Naive thymus-derived CD4-positive, alpha-beta T cell (primary cell): ENCODE data around the gene SPECC1. TPM values are rescaled to one million over a fixed set of nuclear protein-coding genes. Genes with fewer than 3 reads are reported as not detected.

Experiments used
- ATAC-seq: fragments of 150-1000 bp; cut with Tn5 transposase; 2 replicates; pipeline ENCODE4 v1.10.0; 2021; ENCODE audit warnings: mild to moderate bottlenecking, moderate library complexity
- CTCF ChIA-PET: fragments of 350-600 bp; sonication (Branson Sonifier 250); formaldehyde crosslinking; loops from one replicate; lab custom pipeline; 2021; ENCODE audit warnings: antibody characterized with exemption; lab: Charles Lee
- POLR2A ChIA-PET: fragments of 350-600 bp; sonication (Branson Sonifier 250); formaldehyde crosslinking; loops from one replicate; lab custom pipeline; 2021; ENCODE audit warnings: antibody characterized with exemption, inconsistent platforms; lab: Charles Lee
- DNase-seq, 9 donors: peaks; one replicate each; pipeline versions ENCODE4 v3.0.0 to v3.0.0-alpha.2; 2020 to 2022; ENCODE audit warnings: mixed read lengths in 1 of 9
- H3K27ac ChIP-seq: one replicate; pipeline ENCODE4 v1.7.0; 2013; ENCODE audit warnings: mild to moderate bottlenecking, low read depth, low read length, moderate library complexity
- H3K27me3 ChIP-seq, 2 donors: one replicate each; pipeline ENCODE4 v1.7.0; 2013; ENCODE audit warnings: low read length in 2 of 2, mild to moderate bottlenecking in 2 of 2, moderate library complexity in 2 of 2; ENCODE audit not compliant: control insufficient read depth in 2 of 2, insufficient read depth in 2 of 2
- H3K36me3 ChIP-seq, 3 experiments: 1 replicate in 2 of 3; 2 replicates in 1 of 3; pipeline ENCODE4 v1.7.0; 2013; ENCODE audit warnings: low read length in 3 of 3, mild to moderate bottlenecking in 3 of 3, moderate library complexity in 1 of 3; ENCODE audit not compliant: insufficient read depth in 3 of 3, control insufficient read depth in 2 of 3
- H3K4me1 ChIP-seq, 2 donors: one replicate each; pipeline ENCODE4 v1.7.0; 2013; ENCODE audit warnings: low read length in 2 of 2, mild to moderate bottlenecking in 2 of 2, moderate library complexity in 1 of 2; ENCODE audit not compliant: control insufficient read depth in 2 of 2, insufficient read depth in 2 of 2
- H3K4me3 ChIP-seq: 2 replicates; pipeline ENCODE4 v1.7.0; 2013; ENCODE audit warnings: mild to moderate bottlenecking, low read length
- H3K9me3 ChIP-seq, 3 experiments: 1 replicate in 2 of 3; 2 replicates in 1 of 3; pipeline ENCODE4 v1.7.0; 2013; ENCODE audit warnings: low read length in 3 of 3; ENCODE audit not compliant: control insufficient read depth in 2 of 3
- H3K27ac Mint-ChIP-seq, 9 donors: one replicate each; pipeline ENCODE4 v1.8.0; 2020 to 2022; ENCODE audit warnings: mixed read lengths in 9 of 9, mild to moderate bottlenecking in 8 of 9, moderate library complexity in 5 of 9, inconsistent platforms in 2 of 9
- H3K27me3 Mint-ChIP-seq, 5 donors: one replicate each; pipeline ENCODE4 v1.8.0; 2021 to 2022; ENCODE audit warnings: mixed read lengths in 5 of 5, mild to moderate bottlenecking in 1 of 5
- H3K36me3 Mint-ChIP-seq, 5 donors: one replicate each; pipeline ENCODE4 v1.8.0; 2020 to 2022; ENCODE audit warnings: mixed read lengths in 5 of 5, mild to moderate bottlenecking in 3 of 5, inconsistent platforms in 1 of 5
- H3K4me1 Mint-ChIP-seq, 7 donors: one replicate each; pipeline ENCODE4 v1.8.0; 2020 to 2022; ENCODE audit warnings: mixed read lengths in 7 of 7, mild to moderate bottlenecking in 3 of 7, inconsistent platforms in 1 of 7
- H3K4me3 Mint-ChIP-seq, 10 donors: one replicate each; pipeline ENCODE4 v1.8.0; 2020 to 2022; ENCODE audit warnings: mild to moderate bottlenecking in 10 of 10, mixed read lengths in 10 of 10, moderate library complexity in 6 of 10, inconsistent platforms in 2 of 10
- H3K9me3 Mint-ChIP-seq, 11 donors: one replicate each; pipeline ENCODE4 v1.8.0; 2020 to 2022; ENCODE audit warnings: mixed read lengths in 11 of 11, mild to moderate bottlenecking in 4 of 11, inconsistent platforms in 1 of 11, moderate library complexity in 1 of 11
- intact Hi-C, 2 donors: fragments of 100-400 bp; cut with micrococcal nuclease; formaldehyde crosslinking; loops; one replicate each; pipeline ENCODE4 v1.15.1; 2023
- polyA plus RNA-seq, 2 donors: library from polyadenylated mRNA; unstranded; fragments of 300-500 nt; fragmentation: Illumina TruSeq; gene quantifications; one replicate each; pipeline ENCODE4 v1.2.3, GENCODE V29; 2021
- total RNA-seq, 6 experiments: library from RNA in 5 of 6; stranded (reverse) in 5 of 6; gene quantifications; 1 replicate in 5 of 6; 2 replicates in 1 of 6; pipeline ENCODE4 v1.2.3 and lab custom pipeline; 2021 to 2026

SPECC1 gene
- total and polyA plus RNA-seq, 7 experiments from 2014 or later, result 1.2 to 37.5 (median 4.7) TPM

DNA sequence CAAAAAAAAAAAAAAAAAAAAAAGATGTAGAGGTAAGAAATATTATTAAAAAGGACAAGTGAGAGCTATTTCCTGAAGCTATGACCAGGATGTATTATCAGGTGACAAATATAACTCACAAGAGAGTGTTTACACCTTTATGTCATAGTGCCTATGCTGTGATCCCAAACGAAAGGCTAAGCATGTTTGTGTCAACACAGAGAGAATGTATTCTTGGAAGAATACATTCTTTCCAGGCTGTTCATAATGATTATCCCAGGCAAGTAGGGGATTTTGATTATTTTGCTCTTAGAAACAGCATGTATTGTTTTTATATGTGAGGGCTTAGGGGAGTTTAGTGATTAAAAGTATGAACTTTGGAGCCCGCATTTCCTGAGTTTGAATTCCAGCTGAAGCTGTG, 175.0 kb downstream of the SPECC1 start:
- H3K36me3 ChIP-seq, result no peaks in the 10 kb centered on the region
- H3K4me1 Mint-ChIP-seq, result peaks cover 0 to 5% (median 0%) of the 10 kb centered on the region in 7 donors
- H3K9me3 Mint-ChIP-seq, result no peaks in the 10 kb centered on the region
- ATAC-seq (no peak), DNase-seq (no peak)
- POLR2A ChIA-PET, result interaction anchor here (0.6 kb wide), 1 partner anchor 121 kb away, joined by 3 read pairs; no protein-coding TSS in a partner anchor
- H3K4me1 ChIP-seq, result no peaks in the 10 kb centered on the region
- peaks cover 0 to 19% (median 0%) of the 10 kb centered on the region in 5 donors for H3K27me3 Mint-ChIP-seq
- no peak overlapping the region for H3K27ac ChIP-seq
- CTCF ChIA-PET, result interaction anchor here (0.7 kb wide), 1 partner anchor 25 kb away, joined by 3 read pairs; no protein-coding TSS in a partner anchor
- no peak overlapping the region for H3K4me3 Mint-ChIP-seq
- no peaks in the 10 kb centered on the region for H3K9me3 ChIP-seq
- no peaks in the 10 kb centered on the region for H3K36me3 Mint-ChIP-seq
- intact Hi-C loops, result no loop called here
- no peak overlapping the region for H3K4me3 ChIP-seq
- H3K27ac Mint-ChIP-seq, result no peak overlapping the region
- H3K27me3 ChIP-seq, result no peaks in the 10 kb centered on the region

DNA sequence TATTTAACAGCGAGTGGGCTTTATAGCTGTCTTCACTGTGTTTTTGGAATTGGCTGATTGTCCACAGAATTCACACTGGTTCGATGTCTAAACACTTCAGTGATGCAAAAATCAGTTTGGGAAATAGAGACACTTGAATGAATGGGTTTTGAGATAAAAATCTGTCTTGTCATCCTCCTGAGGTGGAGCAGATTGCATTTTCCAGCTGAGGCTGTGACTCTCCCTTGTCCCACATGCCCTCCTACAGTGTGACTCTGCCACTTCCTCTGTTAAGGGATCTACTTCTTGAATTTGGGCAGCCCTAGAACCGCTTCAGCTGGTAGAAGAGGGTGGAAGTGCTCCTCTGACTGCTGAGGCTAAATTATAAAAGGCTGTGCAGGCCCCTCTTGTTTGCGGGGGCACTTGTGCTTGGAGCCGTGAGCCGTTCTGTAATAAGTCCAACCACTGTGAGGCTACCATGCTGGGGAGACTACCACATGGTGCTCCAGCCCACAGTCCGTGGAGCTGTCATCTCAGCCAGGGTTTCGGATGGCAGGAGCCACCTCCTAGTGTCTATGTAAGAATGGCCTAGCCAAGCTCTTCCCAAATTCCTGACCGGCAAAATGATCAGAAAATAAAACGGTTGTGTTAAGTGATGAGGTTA, 175.9 kb downstream of the SPECC1 start:
- peaks cover 0 to 10% (median 0%) of the 10 kb centered on the region in 5 donors for H3K27me3 Mint-ChIP-seq
- CTCF ChIA-PET, result no interaction called here
- peaks cover 0 to 5% (median 0%) of the 10 kb centered on the region in 7 donors for H3K4me1 Mint-ChIP-seq
- H3K27ac Mint-ChIP-seq, result no peak overlapping the region
- H3K36me3 Mint-ChIP-seq, result no peaks in the 10 kb centered on the region
- peak; percentile 83 for ATAC-seq
- H3K9me3 Mint-ChIP-seq, result no peaks in the 10 kb centered on the region
- no peaks in the 10 kb centered on the region for H3K36me3 ChIP-seq
- DNase-seq, result no peak
- POLR2A ChIA-PET, result interaction anchor here (0.6 kb wide), 2 partner anchors 120 to 157 kb away, joined by 3 read pairs; no protein-coding TSS in a partner anchor
- H3K4me3 Mint-ChIP-seq, result no peak overlapping the region
- no peak overlapping the region for H3K4me3 ChIP-seq
- H3K9me3 ChIP-seq, result no peaks in the 10 kb centered on the region
- no peaks in the 10 kb centered on the region for H3K4me1 ChIP-seq
- H3K27ac ChIP-seq, result no peak overlapping the region
- no peaks in the 10 kb centered on the region for H3K27me3 ChIP-seq
- intact Hi-C loops, result no loop called here

DNA sequence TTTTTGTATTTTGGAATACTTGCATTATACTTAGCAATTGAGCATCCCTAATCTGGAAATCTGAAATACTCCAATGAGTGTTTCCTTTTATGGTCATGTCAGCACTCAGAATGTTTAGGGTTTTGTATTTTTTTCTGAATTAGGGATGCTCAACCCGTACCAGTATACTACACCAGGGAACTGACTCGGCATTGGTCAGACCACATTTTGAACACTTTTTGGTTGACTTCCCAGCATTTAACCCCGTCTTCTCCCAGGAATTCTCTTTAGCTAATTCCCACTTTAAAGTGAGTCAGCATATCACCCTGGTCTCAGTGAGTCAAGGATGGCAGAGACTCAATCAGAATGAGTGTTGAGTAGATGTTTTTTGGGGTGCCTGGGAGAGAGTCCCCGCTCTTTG, 177.9 kb downstream of the SPECC1 start:
- Mint-ChIP-seq H3K4me1 (peaks cover 0 to 5% (median 0%) of the 10 kb centered on the region in 7 donors), H3K27me3 (peaks cover 0 to 4% (median 0%) of the 10 kb centered on the region in 5 donors), H3K27ac (no peak overlapping the region), H3K36me3 (no peaks in the 10 kb centered on the region), H3K4me3 (no peak overlapping the region), H3K9me3 (no peaks in the 10 kb centered on the region)
- ATAC-seq (no peak), DNase-seq (no peak)
- intact Hi-C loops, result no loop called here
- Histone ChIP-seq H3K4me1 (no peaks in the 10 kb centered on the region), H3K27me3 (no peaks in the 10 kb centered on the region), H3K36me3 (no peaks in the 10 kb centered on the region), H3K4me3 (no peak overlapping the region), H3K9me3 (no peaks in the 10 kb centered on the region), H3K27ac (no peak overlapping the region)
- POLR2A ChIA-PET, result no interaction called here
- CTCF ChIA-PET, result no interaction called here

DNA sequence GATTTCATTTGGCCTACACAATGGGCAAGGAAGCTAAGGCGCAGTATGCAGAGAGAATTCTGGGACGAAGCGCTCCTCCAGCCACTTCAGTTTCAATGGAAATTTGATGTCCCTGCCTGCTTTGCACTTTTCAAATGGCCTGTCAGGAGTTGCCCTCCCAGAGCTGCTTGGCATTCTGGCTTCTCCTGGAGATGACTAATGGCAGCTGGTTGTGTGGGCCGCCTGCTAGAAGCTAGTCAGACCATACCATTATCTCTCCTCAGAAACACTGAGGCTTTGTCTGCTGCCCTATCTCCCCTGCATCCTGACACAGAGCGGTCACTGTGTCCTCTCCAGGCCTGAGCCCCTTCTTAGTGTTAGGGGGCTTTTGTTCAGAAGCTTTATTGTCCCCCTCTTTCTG, 180.1 kb downstream of the SPECC1 start:
- Histone ChIP-seq H3K36me3 (no peaks in the 10 kb centered on the region), H3K9me3 (no peaks in the 10 kb centered on the region), H3K27ac (no peak overlapping the region), H3K27me3 (no peaks in the 10 kb centered on the region), H3K4me3 (no peak overlapping the region), H3K4me1 (no peaks in the 10 kb centered on the region)
- Mint-ChIP-seq H3K36me3 (no peaks in the 10 kb centered on the region), H3K27ac (no peak overlapping the region), H3K4me3 (no peak overlapping the region), H3K9me3 (no peaks in the 10 kb centered on the region), H3K27me3 (no peaks in the 10 kb centered on the region), H3K4me1 (peaks cover 0 to 5% (median 0%) of the 10 kb centered on the region in 7 donors)
- ATAC-seq (no peak), DNase-seq (no peak)
- ChIA-PET CTCF (no interaction called here), POLR2A (no interaction called here)
- intact Hi-C loops, result no loop called here

DNA sequence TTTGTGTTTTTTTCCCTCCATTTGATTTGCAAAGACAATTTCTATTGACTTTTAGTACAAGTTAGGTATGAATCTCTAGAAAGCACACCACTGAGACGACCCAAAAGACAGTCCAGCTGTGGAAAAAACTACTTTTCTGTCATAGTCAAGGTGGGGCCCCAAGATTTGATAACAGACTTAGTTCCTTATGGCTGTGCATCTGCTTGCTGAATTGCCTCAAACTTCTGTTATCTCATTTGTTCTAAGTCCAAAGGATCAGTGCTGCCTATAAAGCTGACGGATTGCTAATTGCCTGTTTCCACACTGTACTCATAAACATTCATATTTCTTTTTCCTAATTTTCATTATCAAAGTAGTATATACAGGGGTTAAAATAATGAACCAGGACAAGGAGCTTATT, 180.8 kb downstream of the SPECC1 start:
- no peaks in the 10 kb centered on the region for H3K36me3 ChIP-seq
- CTCF ChIA-PET, result no interaction called here

DNA sequence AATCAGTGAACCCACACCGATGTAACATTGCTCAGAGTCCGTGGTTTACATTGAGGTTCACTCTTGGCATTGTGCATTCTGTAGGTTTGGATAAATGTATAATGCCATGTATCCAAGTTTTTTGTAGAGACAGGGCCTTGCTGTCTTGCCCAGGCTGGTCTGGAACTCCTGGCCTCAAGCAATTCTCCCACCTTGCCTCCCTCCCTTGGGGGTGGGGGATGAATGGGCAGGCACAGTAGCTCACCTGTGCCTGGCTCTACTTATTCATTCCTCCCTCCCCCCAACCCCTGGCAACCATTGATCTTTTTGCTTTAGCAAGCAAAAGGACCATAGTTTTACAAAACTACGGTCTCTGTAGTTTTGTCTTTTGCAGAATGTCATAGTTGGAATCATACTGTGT, 181.4 kb downstream of the SPECC1 start:
- H3K4me1 Mint-ChIP-seq, result no peaks in the 10 kb centered on the region
- no peaks in the 10 kb centered on the region for H3K27me3 ChIP-seq
- H3K9me3 ChIP-seq, result no peaks in the 10 kb centered on the region
- H3K4me3 ChIP-seq, result no peak overlapping the region
- intact Hi-C loops, result no loop called here
- no peaks in the 10 kb centered on the region for H3K36me3 Mint-ChIP-seq
- ATAC-seq (no peak), DNase-seq (no peak)
- no peaks in the 10 kb centered on the region for H3K36me3 ChIP-seq
- no peak overlapping the region for H3K27ac ChIP-seq
- ChIA-PET POLR2A (no interaction called here), CTCF (no interaction called here)
- no peaks in the 10 kb centered on the region for H3K4me1 ChIP-seq
- no peaks in the 10 kb centered on the region for H3K27me3 Mint-ChIP-seq
- H3K9me3 Mint-ChIP-seq, result peaks cover 0 to 7% (median 0%) of the 10 kb centered on the region in 11 donors
- no peak overlapping the region for H3K4me3 Mint-ChIP-seq
- H3K27ac Mint-ChIP-seq, result no peak overlapping the region

More for the DNA sequence above, 180.8 kb downstream of the SPECC1 start:
- peaks cover 0 to 6% (median 0%) of the 10 kb centered on the region in 11 donors for H3K9me3 Mint-ChIP-seq
- no peak for DNase-seq
- H3K27me3 ChIP-seq, result no peaks in the 10 kb centered on the region
- peaks cover 0 to 5% (median 0%) of the 10 kb centered on the region in 7 donors for H3K4me1 Mint-ChIP-seq
- intact Hi-C loops, result no loop called here
- H3K27me3 Mint-ChIP-seq, result no peaks in the 10 kb centered on the region
- no peak for ATAC-seq
- no peak overlapping the region for H3K27ac ChIP-seq
- H3K4me1 ChIP-seq, result no peaks in the 10 kb centered on the region
- no peak overlapping the region for H3K4me3 ChIP-seq
- H3K36me3 Mint-ChIP-seq, result no peaks in the 10 kb centered on the region
- H3K27ac Mint-ChIP-seq, result no peak overlapping the region
- H3K4me3 Mint-ChIP-seq, result no peak overlapping the region
- no peaks in the 10 kb centered on the region for H3K9me3 ChIP-seq
- POLR2A ChIA-PET, result no interaction called here

DNA sequence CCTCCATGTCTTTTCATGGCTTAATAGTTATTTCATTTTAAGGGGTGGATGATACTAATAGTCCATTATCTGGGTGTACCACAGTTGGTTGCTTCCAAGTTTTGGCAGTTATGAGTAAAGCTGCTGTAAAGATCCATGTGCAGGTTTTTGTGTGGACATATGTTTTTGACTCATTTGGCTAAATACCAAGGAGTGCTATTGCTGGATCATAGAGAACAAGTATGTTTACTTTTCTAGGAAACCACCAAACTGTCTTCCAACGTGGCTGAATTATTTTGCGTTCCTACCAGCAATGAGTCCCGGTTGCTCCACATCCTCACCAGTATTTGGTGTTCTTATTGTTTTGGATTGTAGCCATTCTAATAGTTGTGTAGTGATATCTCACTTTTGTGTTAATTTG, 181.9 kb downstream of the SPECC1 start:
- Histone ChIP-seq H3K27me3 (no peaks in the 10 kb centered on the region), H3K9me3 (no peaks in the 10 kb centered on the region), H3K36me3 (no peaks in the 10 kb centered on the region), H3K27ac (no peak overlapping the region), H3K4me3 (no peak overlapping the region), H3K4me1 (no peaks in the 10 kb centered on the region)
- ChIA-PET CTCF (no interaction called here), POLR2A (no interaction called here)
- Mint-ChIP-seq H3K4me3 (no peak overlapping the region), H3K36me3 (peaks cover 0 to 3% (median 0%) of the 10 kb centered on the region in 5 donors), H3K9me3 (peaks cover 0 to 10% (median 0%) of the 10 kb centered on the region in 11 donors), H3K4me1 (no peaks in the 10 kb centered on the region), H3K27ac (no peak overlapping the region), H3K27me3 (peaks cover 0 to 2% (median 0%) of the 10 kb centered on the region in 5 donors)
- no peak for DNase-seq
- intact Hi-C loops, result no loop called here
- ATAC-seq, result no peak
